OCI-LY7 (cell line): ENCODE results near the gene TDRD9. TPM values are rescaled to one million over a fixed set of nuclear protein-coding genes. Genes with fewer than 3 reads are reported as not detected.

Experiments
- BruUV-seq: library from RNA; stranded (reverse); fragments of 400-500 nt; replicated peaks from 2 replicates; lab custom pipeline; 2021; lab: Mats Ljungman, UMichigan
- CTCF ChIA-PET: fragments of 300-600 bp; sonication (Branson Sonifier 250); formaldehyde crosslinking; loops from one replicate; lab custom pipeline; 2022; ENCODE audit warnings: antibody characterized with exemption; ENCODE audit not compliant: unreplicated experiment; lab: Charles Lee
- POLR2A ChIA-PET: fragments of 300-600 bp; sonication (Branson Sonifier 250); formaldehyde crosslinking; loops from one replicate; lab custom pipeline; 2022; ENCODE audit warnings: antibody characterized with exemption; lab: Charles Lee
- DNase-seq: peaks from one replicate; pipeline ENCODE4 v3.0.0-alpha.2; 2015; ENCODE audit warnings: low spot score
- H2AFZ ChIP-seq: fragments of 200-600 bp; sonication (generic), shearing (Covaris generic); 2 replicates; pipeline ENCODE4 v1.6.1; 2014; ENCODE audit warnings: mild to moderate bottlenecking, antibody characterized with exemption, low read length, moderate library complexity
- H3K27ac ChIP-seq: fragments of 200-600 bp; sonication (generic); 2 replicates; pipeline ENCODE4 v1.5.1; 2014; ENCODE audit warnings: mixed run types, low read depth, mild to moderate bottlenecking, moderate library complexity, low read length, inconsistent platforms; ENCODE audit not compliant: poor library complexity, severe bottlenecking
- H3K36me3 ChIP-seq: fragments of 200-600 bp; sonication (generic); 2 replicates; pipeline ENCODE4 v1.6.1; 2014; ENCODE audit warnings: mild to moderate bottlenecking, antibody characterized with exemption, low read length, moderate library complexity, mixed read lengths; ENCODE audit not compliant: insufficient read depth
- H3K4me1 ChIP-seq: fragments of 200-600 bp; sonication (generic); 2 replicates; pipeline ENCODE4 v1.5.1; 2014; ENCODE audit warnings: mild to moderate bottlenecking, low read length; ENCODE audit not compliant: insufficient read depth, poor library complexity, severe bottlenecking
- H3K4me2 ChIP-seq: fragments of 200-600 bp; sonication (generic); 2 replicates; pipeline ENCODE4 v1.6.1; 2014; ENCODE audit warnings: mild to moderate bottlenecking, low read length
- H3K4me3 ChIP-seq: fragments of 200-600 bp; sonication (generic); 2 replicates; pipeline ENCODE4 v1.5.1; 2014; ENCODE audit warnings: mild to moderate bottlenecking, low read depth, low read length; ENCODE audit not compliant: poor library complexity, severe bottlenecking
- H3K79me2 ChIP-seq: fragments of 200-600 bp; sonication (generic); 2 replicates; pipeline ENCODE4 v1.6.1; 2016; ENCODE audit warnings: low read depth, mild to moderate bottlenecking, low read length, moderate library complexity, mixed read lengths; ENCODE audit not compliant: insufficient read depth
- H3K9me2 ChIP-seq: fragments of 200-600 bp; sonication (generic); 2 replicates; pipeline ENCODE4 v1.6.1; 2016; ENCODE audit warnings: mild to moderate bottlenecking, low read length, mixed read lengths; ENCODE audit not compliant: insufficient read depth
- H3K9me3 ChIP-seq: fragments of 200-600 bp; sonication (generic); 2 replicates; pipeline ENCODE4 v1.6.1; 2014; ENCODE audit warnings: mild to moderate bottlenecking, mixed run types, low read length, mixed read lengths
- H4K20me1 ChIP-seq: fragments of 200-600 bp; sonication (generic); 2 replicates; pipeline ENCODE4 v1.6.1; 2014; ENCODE audit warnings: mild to moderate bottlenecking, antibody characterized with exemption, low read length, moderate library complexity, mixed read lengths; ENCODE audit not compliant: insufficient read depth
- CTCF ChIP-seq: fragments of 200-600 bp; sonication (generic); conservative IDR thresholded peaks from 2 replicates; pipeline ENCODE4 v1.5.1; 2014; ENCODE audit warnings: mild to moderate bottlenecking, antibody characterized with exemption, low read length, moderate library complexity, mixed read lengths
- EZH2phosphoT487 ChIP-seq: fragments of 200-600 bp; sonication (generic); IDR thresholded peaks from 2 replicates; pipeline ENCODE4 v1.6.1; 2018; ENCODE audit warnings: low read depth, borderline replicate concordance, mild to moderate bottlenecking, mixed run types, antibody characterized with exemption, low read length, moderate library complexity, mixed read lengths
- intact Hi-C: fragments of 100-400 bp; cut with micrococcal nuclease; formaldehyde crosslinking; loops from one replicate; pipeline ENCODE4 v1.10.0; 2022; ENCODE audit not compliant: unreplicated experiment
- total RNA-seq, 2 experiments: library from RNA; depleted of rRNA in 1 of 2; stranded (reverse); fragments of >200 nt in 1 of 2; shearing (Covaris generic) in 1 of 2; gene quantifications; 2 replicates each; pipeline ENCODE4 v1.2.3, GENCODE V29; 2014 to 2022

TDRD9 gene
- total RNA-seq, 2 experiments from 2014 or later, result not detected

GRCh38 chr14:104078031-104078455 is 149.8 kb downstream of the TDRD9 start:
- no peaks in the 10 kb centered on the region for H3K9me2 ChIP-seq
- peak; percentile 100 for TF ChIP-seq CTCF
- TF ChIP-seq EZH2phosphoT487, result no peak
- no peaks in the 10 kb centered on the region for H4K20me1 ChIP-seq
- H3K27ac ChIP-seq, result no peak overlapping the region
- CTCF ChIA-PET, result interaction anchor here (0.6 to 0.9 kb wide), 2 partner anchors 16 to 51 kb away, joined by 3 read pairs; no protein-coding TSS in a partner anchor
- peaks cover 5% of the 10 kb centered on the region for H3K4me1 ChIP-seq
- H3K4me2 ChIP-seq, result peak overlapping the region; percentile 7; the same call in 1 of the 2 replicates
- H2AFZ ChIP-seq, result peak overlapping the region; percentile 90
- peaks cover 13% of the 10 kb centered on the region; the same call in 1 of the 2 replicates for H3K9me3 ChIP-seq
- intact Hi-C loops, result loop anchor here (1.0 to 10.0 kb wide), 4 partner anchors 53 to 567 kb away; no protein-coding TSS in a partner anchor
- H3K79me2 ChIP-seq, result no peaks in the 10 kb centered on the region
- H3K4me3 ChIP-seq, result no peak overlapping the region
- H3K36me3 ChIP-seq, result no peaks in the 10 kb centered on the region
- DNase-seq, result peak; percentile 92
- POLR2A ChIA-PET, result interaction anchor here (0.6 to 1.0 kb wide), 3 partner anchors 22 to 163 kb away, joined by 3 to 4 read pairs (median 4); no protein-coding TSS in a partner anchor
- no TSS peak for BruUV-seq

- POLR2A ChIA-PET, result no interaction called here
- H3K4me2 ChIP-seq, result no peak overlapping the region
- intact Hi-C loops, result no loop called here
- H3K4me1 ChIP-seq, result peaks cover 5% of the 10 kb centered on the region
- no peak overlapping the region for H2AFZ ChIP-seq
- H3K9me2 ChIP-seq, result no peaks in the 10 kb centered on the region
- no peak overlapping the region for H3K27ac ChIP-seq
- CTCF ChIA-PET, result no interaction called here
- TF ChIP-seq EZH2phosphoT487, result no peak
- no peak for TF ChIP-seq CTCF
- no TSS peak for BruUV-seq
- DNase-seq, result no peak
- H3K9me3 ChIP-seq, result no peaks in the 10 kb centered on the region
- H4K20me1 ChIP-seq, result no peaks in the 10 kb centered on the region
- no peak overlapping the region for H3K4me3 ChIP-seq
- H3K79me2 ChIP-seq, result no peaks in the 10 kb centered on the region
- no peaks in the 10 kb centered on the region for H3K36me3 ChIP-seq
Observed at GRCh38 chr14:104080376-104081260, 152.4 kb downstream of the TDRD9 start.
